ENCODE data around the gene PHF21B. TPM values are rescaled to one million over a fixed set of nuclear protein-coding genes. Genes with fewer than 3 reads are reported as not detected.
A peak's percentile ranks its signal among the peaks of the same experiment; 100 is the strongest.

Gene PHF21B
- total RNA-seq, 1 donor = not detected

DNA sequence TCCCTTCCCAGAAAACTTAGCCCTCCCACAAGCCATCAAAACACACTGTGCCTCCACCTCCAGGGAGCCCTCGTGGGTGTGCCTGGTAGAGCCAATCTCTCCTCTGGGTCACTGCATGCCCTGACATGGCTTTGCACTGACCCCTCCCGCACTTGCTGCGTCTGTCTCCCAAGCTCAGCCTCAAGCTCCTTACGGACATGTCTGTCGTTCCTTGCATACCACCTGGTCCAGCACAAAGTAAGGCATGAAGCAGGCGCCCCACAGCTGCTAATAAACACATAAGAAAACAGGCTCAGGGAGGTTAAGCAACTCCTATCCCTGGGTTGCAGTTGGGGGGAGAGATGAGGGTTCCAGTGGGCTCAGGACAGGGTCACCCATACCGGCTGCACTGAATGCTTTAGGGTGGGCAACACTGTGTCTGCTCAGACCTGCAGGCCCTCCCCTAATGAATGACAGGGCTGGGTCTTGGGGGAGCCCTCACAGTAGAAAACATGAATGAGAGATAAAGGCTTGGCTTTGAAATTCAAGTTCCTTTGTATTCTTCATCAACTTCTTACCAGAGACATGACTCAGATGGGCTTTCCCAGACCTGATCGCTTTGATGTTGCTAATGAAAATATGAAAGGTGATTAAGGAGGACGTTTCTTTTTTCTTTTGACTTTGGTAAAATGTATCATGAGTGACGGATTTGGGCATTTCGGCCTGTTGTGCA, 38.0 kb downstream of the PHF21B start:
- Histone ChIP-seq H3K9me3 (ENCODE audit: low read depth, low read length) (no peaks in the 10 kb centered on the region), H3K4me1 (ENCODE audit: insufficient read depth, low read length) (no peaks in the 10 kb centered on the region), H3K27ac (ENCODE audit: low read depth, low read length) (no peak overlapping the region), H3K79me2 (ENCODE audit: insufficient read depth, low read length) (no peaks in the 10 kb centered on the region), H4K20me1 (ENCODE audit: insufficient read depth, low read length) (no peaks in the 10 kb centered on the region), H3K4me3 (ENCODE audit: insufficient read depth, low read length) (no peak overlapping the region), H3K4me2 (ENCODE audit: insufficient read depth, low read length) (no peak overlapping the region), H3K36me3 (ENCODE audit: insufficient read depth, low read length) (no peaks in the 10 kb centered on the region), H2AFZ (ENCODE audit: low read length) (no peak overlapping the region), H3K27me3 (ENCODE audit: insufficient read depth, low read length) (peaks cover 4% of the 10 kb centered on the region)
- DNase-seq (ENCODE audit: insufficient read length, low spot score, missing footprints) = peak; percentile 48
- TF ChIP-seq, protein P1, sequence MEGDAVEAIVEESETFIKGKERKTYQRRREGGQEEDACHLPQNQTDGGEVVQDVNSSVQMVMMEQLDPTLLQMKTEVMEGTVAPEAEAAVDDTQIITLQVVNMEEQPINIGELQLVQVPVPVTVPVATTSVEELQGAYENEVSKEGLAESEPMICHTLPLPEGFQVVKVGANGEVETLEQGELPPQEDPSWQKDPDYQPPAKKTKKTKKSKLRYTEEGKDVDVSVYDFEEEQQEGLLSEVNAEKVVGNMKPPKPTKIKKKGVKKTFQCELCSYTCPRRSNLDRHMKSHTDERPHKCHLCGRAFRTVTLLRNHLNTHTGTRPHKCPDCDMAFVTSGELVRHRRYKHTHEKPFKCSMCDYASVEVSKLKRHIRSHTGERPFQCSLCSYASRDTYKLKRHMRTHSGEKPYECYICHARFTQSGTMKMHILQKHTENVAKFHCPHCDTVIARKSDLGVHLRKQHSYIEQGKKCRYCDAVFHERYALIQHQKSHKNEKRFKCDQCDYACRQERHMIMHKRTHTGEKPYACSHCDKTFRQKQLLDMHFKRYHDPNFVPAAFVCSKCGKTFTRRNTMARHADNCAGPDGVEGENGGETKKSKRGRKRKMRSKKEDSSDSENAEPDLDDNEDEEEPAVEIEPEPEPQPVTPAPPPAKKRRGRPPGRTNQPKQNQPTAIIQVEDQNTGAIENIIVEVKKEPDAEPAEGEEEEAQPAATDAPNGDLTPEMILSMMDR (IDR thresholded peaks at IDR 0.05; ENCODE audit: extremely low read depth, low read depth, low read length) = no peak

DNA sequence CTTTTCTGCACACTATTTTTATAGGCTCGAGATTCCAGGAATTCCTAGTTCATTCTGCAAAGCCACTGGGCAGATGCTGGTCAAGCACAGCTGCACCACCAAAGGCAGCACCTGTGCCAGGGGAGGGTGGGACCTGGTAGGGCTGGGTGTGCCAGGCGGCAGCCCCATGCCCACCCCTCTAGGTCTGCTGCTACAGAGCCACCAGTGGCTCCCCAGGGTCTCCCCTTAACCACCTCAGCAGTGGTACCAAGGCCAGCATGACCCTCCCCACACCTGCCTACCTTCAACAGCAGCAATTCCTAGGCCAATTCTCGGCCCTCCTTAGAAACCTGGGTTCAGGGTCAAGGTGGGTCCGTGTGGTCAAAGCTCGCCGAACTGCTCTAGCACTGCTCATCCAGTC, 39.5 kb downstream of the PHF21B start:
- H3K9me3 ChIP-seq (ENCODE audit: low read depth, low read length) = no peaks in the 10 kb centered on the region
- H3K4me3 ChIP-seq (ENCODE audit: insufficient read depth, low read length) = no peak overlapping the region
- H3K79me2 ChIP-seq (ENCODE audit: insufficient read depth, low read length) = no peaks in the 10 kb centered on the region
- H3K4me2 ChIP-seq (ENCODE audit: insufficient read depth, low read length) = no peak overlapping the region
- no peak overlapping the region for H3K27ac ChIP-seq (ENCODE audit: low read depth, low read length)
- no peaks in the 10 kb centered on the region for H3K4me1 ChIP-seq (ENCODE audit: insufficient read depth, low read length)
- peaks cover 4% of the 10 kb centered on the region for H3K27me3 ChIP-seq (ENCODE audit: insufficient read depth, low read length)
- H3K36me3 ChIP-seq (ENCODE audit: insufficient read depth, low read length) = no peaks in the 10 kb centered on the region
- TF ChIP-seq, protein P1 (IDR thresholded peaks at IDR 0.05; ENCODE audit: extremely low read depth, low read depth, low read length) = no peak
- DNase-seq (ENCODE audit: insufficient read length, low spot score, missing footprints) = peak; percentile 65
- H2AFZ ChIP-seq (ENCODE audit: low read length) = no peak overlapping the region
- H4K20me1 ChIP-seq (ENCODE audit: insufficient read depth, low read length) = no peaks in the 10 kb centered on the region

DNA sequence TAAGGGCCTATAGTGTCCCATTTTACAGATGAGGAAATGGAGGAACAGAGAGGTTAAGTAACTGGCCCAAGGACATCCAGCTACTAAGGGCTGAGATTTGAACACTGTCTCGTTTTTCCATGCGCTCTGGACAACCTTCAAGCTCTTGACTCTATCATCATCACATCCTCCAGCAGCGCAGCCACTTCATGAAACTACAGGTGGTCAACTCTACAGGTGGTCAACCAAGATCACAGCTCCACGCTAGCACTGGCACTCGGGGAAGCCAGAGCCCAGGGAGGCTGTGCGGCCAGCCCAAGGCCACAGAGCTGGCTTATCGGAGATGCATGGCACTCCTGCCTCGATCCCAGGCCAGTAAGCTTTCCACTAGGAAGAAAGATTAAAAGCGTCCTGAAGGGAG, 40.0 kb downstream of the PHF21B start:
- H3K36me3 ChIP-seq (ENCODE audit: insufficient read depth, low read length) = no peaks in the 10 kb centered on the region
- H3K4me1 ChIP-seq (ENCODE audit: insufficient read depth, low read length) = no peaks in the 10 kb centered on the region
- H3K27ac ChIP-seq (ENCODE audit: low read depth, low read length) = no peak overlapping the region
- no peak overlapping the region for H3K4me2 ChIP-seq (ENCODE audit: insufficient read depth, low read length)
- no peak overlapping the region for H2AFZ ChIP-seq (ENCODE audit: low read length)
- no peaks in the 10 kb centered on the region for H3K9me3 ChIP-seq (ENCODE audit: low read depth, low read length)
- no peaks in the 10 kb centered on the region for H4K20me1 ChIP-seq (ENCODE audit: insufficient read depth, low read length)
- H3K4me3 ChIP-seq (ENCODE audit: insufficient read depth, low read length) = no peak overlapping the region
- peaks cover 4% of the 10 kb centered on the region for H3K27me3 ChIP-seq (ENCODE audit: insufficient read depth, low read length)
- no peak for DNase-seq (ENCODE audit: insufficient read length, low spot score, missing footprints)
- H3K79me2 ChIP-seq (ENCODE audit: insufficient read depth, low read length) = no peaks in the 10 kb centered on the region
- TF ChIP-seq, protein P1 (IDR thresholded peaks at IDR 0.05; ENCODE audit: extremely low read depth, low read depth, low read length) = no peak

DNA sequence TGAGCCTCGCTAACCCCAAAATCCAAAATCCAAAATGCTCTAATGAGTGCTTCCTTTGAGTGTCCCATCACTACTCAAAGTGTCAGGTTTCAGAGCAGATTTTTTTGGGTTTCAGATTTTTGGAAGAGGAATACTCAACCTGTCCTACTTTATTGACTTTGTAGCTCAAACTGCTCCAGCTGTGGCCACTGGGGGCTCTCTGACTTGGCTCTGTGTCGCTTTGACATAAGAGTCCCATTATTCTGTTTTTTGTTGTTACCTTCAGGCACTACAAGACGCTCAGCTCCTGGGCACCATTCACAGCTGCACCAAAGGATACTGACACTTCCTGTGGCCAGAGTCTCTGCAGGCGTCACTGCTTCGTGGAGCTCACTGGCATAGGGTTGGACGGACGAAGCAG, 41.1 kb downstream of the PHF21B start:
- Histone ChIP-seq H3K4me1 (ENCODE audit: insufficient read depth, low read length) (no peaks in the 10 kb centered on the region), H3K4me2 (ENCODE audit: insufficient read depth, low read length) (no peak overlapping the region), H3K4me3 (ENCODE audit: insufficient read depth, low read length) (no peak overlapping the region), H2AFZ (ENCODE audit: low read length) (no peak overlapping the region), H3K36me3 (ENCODE audit: insufficient read depth, low read length) (no peaks in the 10 kb centered on the region), H3K9me3 (ENCODE audit: low read depth, low read length) (no peaks in the 10 kb centered on the region), H3K27ac (ENCODE audit: low read depth, low read length) (no peak overlapping the region), H4K20me1 (ENCODE audit: insufficient read depth, low read length) (no peaks in the 10 kb centered on the region), H3K79me2 (ENCODE audit: insufficient read depth, low read length) (no peaks in the 10 kb centered on the region), H3K27me3 (ENCODE audit: insufficient read depth, low read length) (peaks cover 4% of the 10 kb centered on the region)
- peak; percentile 62 for DNase-seq (ENCODE audit: insufficient read length, low spot score, missing footprints)
- TF ChIP-seq, protein P1 (IDR thresholded peaks at IDR 0.05; ENCODE audit: extremely low read depth, low read depth, low read length) = peak; percentile 25
